GM19452 (cell line): ENCODE measurements around the gene HECTD4.
"Not testable (repeated sequence)": the region's sequence is repeated elsewhere in the genome, so short reads cannot be mapped to it uniquely, and the experiment has no call there.

Experiments
- ATAC-seq: cut with Tn5 transposase; IDR thresholded peaks from one replicate; pipeline ENCODE4 v1.9.1; 2021; ENCODE audit not compliant: unreplicated experiment

HECTD4 gene

GRCh38 chr12:112275836-112276235 lies 106.4 kb downstream of the HECTD4 start:
- ATAC-seq, result no peak

GRCh38 chr12:112275207-112275606 lies 107.0 kb downstream of the HECTD4 start:
- ATAC-seq, result no peak

GRCh38 chr12:112270673-112271072 lies 111.6 kb downstream of the HECTD4 start:
- no peak for ATAC-seq

GRCh38 chr12:112266473-112266872 lies 115.8 kb downstream of the HECTD4 start:
- no peak for ATAC-seq

- no peak for ATAC-seq
These were observed 120.7 kb downstream of the HECTD4 start for GRCh38 chr12:112261559-112261958.

- ATAC-seq, result no peak
These were observed 123.3 kb downstream of the HECTD4 start for GRCh38 chr12:112258926-112259325.

GRCh38 chr12:112256780-112257179 lies 125.5 kb downstream of the HECTD4 start:
- ATAC-seq, result no peak

GRCh38 chr12:112252184-112252583 lies 130.0 kb downstream of the HECTD4 start:
- ATAC-seq, result no peak

GRCh38 chr12:112244902-112245301 lies 137.3 kb downstream of the HECTD4 start:
- not testable (repeated sequence) for ATAC-seq

- ATAC-seq, result no peak
These were observed 138.7 kb downstream of the HECTD4 start for GRCh38 chr12:112243255-112244110.

- no peak for ATAC-seq
These were observed 141.1 kb downstream of the HECTD4 start for GRCh38 chr12:112241176-112241575.

GRCh38 chr12:112239881-112240280 lies 142.3 kb downstream of the HECTD4 start:
- ATAC-seq, result no peak

GRCh38 chr12:112239020-112239419 lies 143.2 kb downstream of the HECTD4 start:
- ATAC-seq, result no peak

- ATAC-seq, result no peak
These were observed 143.8 kb downstream of the HECTD4 start for GRCh38 chr12:112238441-112238840.

- ATAC-seq, result no peak
These were observed 145.4 kb downstream of the HECTD4 start for GRCh38 chr12:112236786-112237185.

GRCh38 chr12:112236386-112236785 lies 145.8 kb downstream of the HECTD4 start:
- ATAC-seq, result no peak

- ATAC-seq, result no peak
These were observed 147.9 kb downstream of the HECTD4 start for GRCh38 chr12:112234303-112234702.

GRCh38 chr12:112233242-112233641 lies 149.0 kb downstream of the HECTD4 start:
- ATAC-seq, result no peak

- no peak for ATAC-seq
These were observed 152.1 kb downstream of the HECTD4 start for GRCh38 chr12:112230136-112230535.

GRCh38 chr12:112226768-112227167 lies 155.5 kb downstream of the HECTD4 start:
- ATAC-seq, result no peak

- ATAC-seq, result not testable (repeated sequence)
These were observed 161.6 kb downstream of the HECTD4 start for GRCh38 chr12:112220628-112221027.

GRCh38 chr12:112219195-112219594 lies 163.0 kb downstream of the HECTD4 start:
- ATAC-seq, result no peak

GRCh38 chr12:112218150-112218549 lies 164.1 kb downstream of the HECTD4 start:
- no peak for ATAC-seq
